ENCODE data around the gene GPC2.

GPC2 gene

DNA sequence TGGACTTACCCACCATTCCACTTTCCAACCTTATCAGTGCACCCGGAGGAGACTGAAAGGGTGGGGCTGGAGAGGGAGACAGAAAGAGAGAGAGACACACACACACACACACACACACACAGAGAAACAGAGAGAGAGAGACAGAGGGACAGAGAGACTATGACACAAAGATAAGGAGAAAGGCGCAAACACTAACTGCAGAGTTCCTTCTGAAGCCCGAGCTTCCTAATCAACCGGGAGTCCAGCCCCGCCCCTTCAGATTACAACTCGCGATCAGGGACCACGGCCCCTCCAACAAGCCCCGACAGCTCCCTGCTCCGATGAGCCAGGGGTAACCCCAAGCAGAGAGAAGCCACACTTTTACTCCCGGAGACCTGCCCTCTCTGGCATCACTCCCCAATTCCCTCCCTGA, 9.3 kb downstream of the GPC2 start:
- DNase-seq, result no peak

DNA sequence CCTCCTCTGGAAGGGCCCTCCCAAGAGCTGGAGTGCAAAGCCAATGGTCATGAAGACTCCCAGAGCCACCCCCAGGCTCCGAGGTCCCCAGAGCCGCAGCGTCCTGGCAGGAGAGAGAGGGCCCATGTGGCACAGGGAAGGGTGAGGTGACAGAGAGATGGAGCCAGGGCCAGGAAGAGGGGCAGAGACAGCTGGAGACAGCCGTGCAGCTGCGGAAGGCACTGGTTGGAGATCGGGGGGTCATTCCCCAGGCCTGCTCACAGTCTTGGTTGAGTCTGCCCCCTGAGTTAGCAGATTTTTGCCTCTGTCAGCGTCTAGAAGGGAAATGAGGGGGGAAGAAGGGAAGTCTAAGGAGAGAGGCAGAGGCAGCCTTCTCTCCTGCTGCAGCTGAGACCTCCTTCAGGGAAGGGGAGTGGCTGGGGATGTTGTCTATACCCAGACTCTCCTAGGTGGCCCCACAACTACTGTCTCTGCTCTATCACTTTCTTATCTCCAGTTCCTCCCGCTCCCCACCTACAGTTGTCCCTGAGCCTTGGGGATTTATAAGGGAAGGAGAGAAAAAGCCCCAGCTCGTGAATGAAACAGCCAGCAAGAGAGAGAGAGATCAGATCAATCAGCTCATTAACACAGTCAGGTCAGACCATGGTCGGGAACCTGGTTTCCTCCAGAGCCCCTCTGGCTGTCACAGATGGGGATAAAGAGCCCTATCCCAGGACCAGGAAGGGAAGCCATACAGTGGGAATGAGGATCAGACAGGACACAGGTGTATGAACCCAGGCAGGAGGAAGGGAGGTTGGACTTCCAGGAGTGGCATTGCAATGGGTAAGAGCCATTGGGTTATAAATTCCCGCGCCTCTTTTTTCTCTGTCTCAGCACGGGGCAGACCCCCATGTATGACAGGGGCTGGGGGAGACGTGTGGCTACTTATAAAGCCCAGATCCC, 9.9 kb downstream of the GPC2 start:
- no peak for DNase-seq

DNA sequence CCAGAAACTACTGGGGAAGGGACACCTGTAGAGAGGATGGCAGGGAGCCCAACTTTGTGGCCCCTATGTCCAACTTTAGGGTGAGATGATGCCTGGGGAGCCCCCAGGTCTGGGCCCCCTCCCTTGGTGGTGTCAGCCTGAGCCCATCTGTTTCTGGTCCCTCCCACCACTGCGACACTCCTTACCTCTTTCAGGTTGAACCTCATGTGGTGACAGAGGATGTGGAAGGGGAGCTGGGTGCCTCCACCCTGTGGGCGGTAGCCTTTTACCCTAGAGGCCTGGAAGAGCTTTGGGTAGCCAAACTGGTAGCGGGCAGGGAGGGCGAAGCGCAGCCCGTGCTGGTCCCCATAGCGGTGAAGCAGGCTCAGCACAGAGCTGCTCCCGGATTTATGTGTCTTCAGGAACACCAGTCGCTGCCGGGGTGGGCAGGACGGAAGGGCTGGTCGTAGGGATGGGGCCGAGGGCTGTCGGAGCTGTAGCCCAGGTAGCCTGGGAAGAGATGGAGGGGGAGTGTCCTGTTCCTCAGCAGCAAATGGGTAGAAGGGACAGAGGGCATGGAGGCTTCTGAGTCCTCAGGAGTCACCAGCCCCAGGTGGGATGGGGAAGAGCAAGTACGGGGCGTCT, 10.8 kb downstream of the GPC2 start:
- no peak for DNase-seq

DNA sequence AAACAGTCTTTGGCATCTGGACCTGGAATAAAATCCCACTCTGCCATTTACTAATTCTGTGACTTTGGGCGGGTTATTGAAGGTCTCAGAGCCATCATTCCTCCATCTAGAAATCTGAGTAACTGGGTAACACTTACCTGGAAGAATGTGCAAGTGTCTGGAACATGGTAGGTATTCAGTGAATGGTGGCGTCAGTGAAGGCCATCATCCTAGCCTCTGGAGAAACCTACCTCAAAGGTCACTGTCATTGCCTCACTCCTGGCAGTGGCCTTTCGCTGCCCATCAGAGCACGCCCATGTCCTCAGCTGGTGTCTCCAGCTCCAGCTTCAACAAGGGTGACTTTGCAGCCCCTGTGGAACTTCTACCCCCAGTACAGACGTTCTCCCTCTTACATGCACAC, 13.3 kb downstream of the GPC2 start:
- no peak for DNase-seq

DNA sequence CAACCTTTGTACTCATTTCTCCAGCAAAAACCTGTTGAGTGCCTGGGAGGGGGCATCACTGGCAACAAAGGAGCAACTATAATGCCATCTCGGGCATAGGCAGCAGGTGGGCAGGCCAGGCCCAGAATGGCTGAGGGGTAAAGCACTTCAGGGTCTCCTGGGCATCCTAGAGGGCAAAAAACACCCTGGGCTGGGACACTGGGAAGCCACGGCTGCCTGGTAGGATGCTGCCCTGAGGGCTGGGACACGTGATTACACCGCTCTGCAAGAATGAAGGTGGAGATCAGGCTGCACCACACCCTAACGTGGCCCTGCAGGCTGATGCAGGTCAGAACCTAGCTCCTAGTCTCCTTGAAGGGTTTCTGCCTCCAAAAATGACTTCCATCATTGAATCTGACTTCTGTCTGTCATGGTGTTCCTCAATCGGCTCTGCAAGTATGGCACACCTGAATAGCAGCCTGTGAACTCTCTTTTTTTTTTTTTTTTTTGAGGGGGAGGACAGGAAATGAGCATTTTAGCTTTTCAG, 14.1 kb downstream of the GPC2 start:
- no peak for DNase-seq

DNA sequence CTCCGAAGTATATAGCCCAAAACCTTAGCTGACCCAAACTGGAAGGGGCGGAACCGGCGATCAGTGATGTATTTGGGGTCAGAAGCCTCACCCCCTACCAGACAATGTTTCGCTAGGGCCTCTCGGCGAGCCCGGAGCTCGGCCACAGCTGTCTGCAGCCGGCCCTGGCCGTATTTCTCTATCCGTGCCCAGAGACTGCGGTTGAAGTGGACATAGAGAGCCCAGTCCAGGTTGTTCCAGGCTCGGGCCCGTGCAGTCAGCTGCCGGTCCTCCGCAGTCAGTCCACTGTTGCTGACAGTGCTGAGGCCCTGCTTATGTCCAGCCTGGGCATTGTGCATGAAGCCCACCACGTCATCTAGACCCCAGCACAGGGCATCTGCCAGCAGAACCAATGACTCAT, 17.1 kb downstream of the GPC2 start:
- DNase-seq, result no peak

DNA sequence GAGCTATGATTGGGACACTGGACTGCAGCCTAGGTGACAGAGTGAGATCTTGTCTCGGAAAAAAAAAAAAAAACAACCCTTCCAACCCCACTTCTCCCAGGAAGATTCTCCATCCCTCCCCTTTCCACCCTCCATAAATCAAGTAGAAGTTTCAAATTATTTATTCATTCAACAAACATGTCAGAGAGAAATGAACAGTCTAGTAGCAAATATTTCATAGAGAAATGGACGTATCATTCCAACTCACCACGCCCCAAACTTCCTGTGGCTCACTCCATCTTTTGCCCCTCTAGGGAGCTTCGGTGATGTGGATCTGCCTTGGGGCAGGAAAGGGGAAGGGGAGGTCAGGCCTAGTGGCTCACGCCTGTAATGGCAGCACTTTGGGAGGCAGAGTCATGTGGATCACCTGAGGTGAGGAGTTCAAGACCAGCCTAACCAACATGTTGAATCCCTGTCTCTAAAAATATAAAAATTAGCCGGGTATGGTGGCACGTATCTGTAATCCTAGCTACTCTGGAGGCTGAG, 18.0 kb downstream of the GPC2 start:
- DNase-seq, result no peak

DNA sequence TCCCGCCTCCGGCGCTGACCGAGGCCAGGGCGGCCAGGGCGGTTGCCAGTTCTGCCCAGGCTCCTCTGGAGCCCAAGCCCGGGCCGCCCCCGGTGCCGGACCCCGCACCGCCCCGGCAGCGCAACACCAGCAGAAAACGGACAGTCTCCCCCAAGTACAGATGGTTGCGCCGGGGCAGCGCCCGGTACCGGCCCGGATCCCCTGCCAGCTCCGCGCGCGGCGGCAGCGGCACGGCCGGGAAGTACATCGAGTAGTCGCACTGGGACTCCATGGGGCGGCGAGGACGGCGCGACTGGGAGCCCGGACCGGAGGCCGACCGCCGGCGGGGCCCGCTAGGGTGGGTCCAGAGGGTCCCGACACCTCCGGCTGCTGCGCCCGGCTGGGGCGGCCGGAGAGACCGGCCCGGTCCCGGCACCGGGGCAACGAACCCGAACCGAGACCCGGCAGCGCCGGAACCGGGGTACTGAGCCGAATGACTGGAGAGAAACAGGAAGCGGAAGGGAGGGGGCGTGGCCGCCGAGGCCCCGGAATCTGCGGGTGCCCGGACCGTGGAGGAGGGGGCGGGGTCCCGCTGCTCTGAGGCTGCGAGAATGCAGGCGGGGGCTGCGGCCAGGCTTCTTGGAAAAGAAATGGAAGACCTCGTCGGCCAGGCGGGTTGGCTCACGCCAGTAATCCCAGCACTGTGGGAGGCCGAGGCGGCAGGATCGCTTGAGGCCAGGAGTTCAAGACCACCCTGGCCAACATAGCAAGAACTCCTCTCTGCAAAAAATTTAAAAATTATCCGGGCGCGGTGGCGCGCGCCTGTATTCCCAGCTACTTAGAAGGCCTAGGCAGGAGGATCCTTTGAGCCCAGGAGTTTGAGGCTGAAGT, 18.7 kb downstream of the GPC2 start, which contains the start of gene TRAPPC14:
Gene TRAPPC14 (minus strand): TSS at position 495 of the 870 bp plus-strand sequence. CDS start 224 bp downstream, at position 271.
- DNase-seq, result peak; percentile 87

DNA sequence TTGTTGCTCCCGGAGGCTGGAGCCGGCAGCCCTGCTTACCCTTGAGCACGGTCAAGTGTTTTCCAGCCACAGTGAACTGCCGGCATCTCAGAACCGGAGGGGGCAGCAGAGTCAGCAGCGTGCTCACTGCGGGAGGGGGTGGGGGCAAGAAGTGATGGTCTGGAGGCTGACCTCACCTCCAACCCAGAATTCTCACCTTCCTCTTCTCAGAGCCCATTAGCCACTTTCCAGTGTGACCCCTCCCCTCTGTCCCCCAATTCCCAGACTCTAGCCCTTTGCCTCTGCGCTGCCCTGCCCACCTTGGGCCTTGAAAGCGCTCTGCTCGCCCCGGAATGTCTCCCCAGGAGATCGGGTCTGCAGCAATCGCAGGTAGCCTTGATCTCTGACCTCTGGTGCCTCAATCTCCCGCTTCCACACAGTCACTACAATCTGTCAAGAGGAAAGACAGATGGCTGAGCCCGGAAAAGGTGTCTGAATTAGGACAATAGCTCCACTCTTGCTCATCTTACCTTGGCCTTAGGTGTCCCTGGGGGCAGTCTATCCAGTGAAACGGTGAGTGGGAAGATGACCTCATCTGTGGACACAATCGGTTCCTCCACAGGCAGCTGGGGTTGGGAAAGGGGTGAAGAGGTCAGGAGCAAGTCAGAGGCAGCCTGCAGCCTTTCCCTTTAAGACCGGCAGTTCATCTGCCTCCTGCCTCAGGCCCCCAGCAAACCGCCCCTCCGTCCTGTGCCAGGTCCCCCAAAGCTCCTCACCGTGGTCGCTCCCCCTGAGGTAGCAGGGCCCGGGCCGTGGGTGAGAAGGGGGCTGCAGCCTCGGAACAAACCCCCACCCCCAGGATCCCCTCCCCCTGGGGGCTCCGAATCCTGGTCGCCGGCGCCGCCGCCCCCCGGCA, 19.6 kb downstream of the GPC2 start:
- DNase-seq, result no peak

DNA sequence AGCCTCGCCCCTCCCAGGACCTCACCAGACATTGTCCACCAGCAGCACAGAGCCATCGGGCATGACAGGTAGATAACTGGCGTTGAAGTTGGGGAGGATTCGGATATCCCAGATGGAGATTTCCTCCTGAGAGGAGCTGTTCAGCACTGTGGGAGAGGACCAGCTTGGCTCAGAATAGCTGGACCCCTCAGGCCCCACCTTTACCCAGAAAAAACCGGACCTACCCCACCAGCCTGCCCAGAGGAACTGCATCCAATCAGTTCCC, 20.2 kb downstream of the GPC2 start:
- DNase-seq, result no peak

DNA sequence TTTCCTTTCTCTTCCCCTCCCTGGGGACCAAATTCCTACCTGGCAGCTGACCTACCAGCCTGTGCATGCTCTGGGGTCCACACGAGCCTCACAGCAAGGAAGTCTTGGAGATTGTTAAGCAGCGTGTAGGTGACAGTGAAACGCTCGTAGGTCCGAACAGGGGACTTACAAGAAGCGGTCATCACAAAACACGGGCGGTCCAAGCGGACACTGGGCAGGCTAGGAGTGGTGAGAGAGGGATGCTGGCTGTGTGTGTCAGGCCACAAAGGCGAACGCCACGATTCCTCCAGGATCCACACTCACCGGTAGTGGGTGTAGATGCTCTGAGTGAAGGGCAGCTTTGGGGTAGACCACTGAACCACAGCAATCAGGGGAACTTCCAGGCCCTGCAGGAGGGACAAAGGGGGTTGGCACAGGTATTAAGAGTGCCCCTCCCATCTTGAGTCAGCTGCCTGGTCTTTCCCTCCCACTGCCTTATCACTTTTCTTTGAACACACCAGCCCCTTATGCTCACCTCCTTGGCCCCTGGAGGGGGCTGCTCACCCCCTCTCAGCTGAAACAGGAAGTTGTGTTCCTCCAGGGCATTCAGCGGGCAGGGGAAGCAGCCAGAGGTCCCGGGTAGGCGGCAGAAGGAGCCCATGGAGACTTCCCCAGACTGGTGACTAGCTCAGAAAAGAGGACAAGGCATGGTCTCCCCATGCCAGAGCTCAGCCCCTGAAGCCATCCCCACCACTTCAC, 20.7 kb downstream of the GPC2 start:
- DNase-seq, result no peak

DNA sequence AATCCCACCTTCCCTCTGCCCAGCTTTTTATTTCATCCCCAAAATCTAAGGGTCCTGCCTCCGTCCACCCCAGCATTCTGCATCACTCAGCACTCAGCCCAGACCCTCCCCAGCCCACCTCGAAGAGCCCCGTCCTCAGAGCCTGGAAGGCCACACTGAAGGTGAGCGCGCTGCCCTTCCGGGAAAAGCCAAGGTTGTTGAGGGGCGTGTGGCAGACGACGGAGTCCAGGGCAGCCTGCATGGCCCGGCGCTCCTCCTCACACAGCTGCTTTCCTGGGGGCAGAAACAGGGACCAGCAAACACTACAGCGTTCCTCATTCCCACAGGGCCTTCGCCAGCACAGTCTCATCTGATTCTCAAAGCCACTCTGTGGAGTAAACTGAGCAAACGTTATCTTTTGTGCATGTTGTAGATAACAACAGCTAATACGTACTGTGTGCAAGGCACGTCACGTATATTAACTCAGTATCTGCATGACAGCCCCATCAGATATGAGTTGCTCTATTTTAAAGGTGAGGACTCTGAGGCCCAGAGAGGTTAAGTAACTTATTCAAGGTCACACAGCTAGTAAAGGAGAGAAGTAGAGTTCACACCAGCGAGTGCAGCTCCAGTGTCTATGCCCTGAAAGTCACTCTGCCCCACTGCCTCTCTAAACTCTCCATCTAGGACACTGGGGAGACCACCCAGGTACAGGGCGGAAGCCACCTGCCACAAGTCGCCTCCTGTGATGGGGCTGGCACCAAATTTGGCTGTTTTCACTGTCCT, 21.4 kb downstream of the GPC2 start:
- no peak for DNase-seq

DNA sequence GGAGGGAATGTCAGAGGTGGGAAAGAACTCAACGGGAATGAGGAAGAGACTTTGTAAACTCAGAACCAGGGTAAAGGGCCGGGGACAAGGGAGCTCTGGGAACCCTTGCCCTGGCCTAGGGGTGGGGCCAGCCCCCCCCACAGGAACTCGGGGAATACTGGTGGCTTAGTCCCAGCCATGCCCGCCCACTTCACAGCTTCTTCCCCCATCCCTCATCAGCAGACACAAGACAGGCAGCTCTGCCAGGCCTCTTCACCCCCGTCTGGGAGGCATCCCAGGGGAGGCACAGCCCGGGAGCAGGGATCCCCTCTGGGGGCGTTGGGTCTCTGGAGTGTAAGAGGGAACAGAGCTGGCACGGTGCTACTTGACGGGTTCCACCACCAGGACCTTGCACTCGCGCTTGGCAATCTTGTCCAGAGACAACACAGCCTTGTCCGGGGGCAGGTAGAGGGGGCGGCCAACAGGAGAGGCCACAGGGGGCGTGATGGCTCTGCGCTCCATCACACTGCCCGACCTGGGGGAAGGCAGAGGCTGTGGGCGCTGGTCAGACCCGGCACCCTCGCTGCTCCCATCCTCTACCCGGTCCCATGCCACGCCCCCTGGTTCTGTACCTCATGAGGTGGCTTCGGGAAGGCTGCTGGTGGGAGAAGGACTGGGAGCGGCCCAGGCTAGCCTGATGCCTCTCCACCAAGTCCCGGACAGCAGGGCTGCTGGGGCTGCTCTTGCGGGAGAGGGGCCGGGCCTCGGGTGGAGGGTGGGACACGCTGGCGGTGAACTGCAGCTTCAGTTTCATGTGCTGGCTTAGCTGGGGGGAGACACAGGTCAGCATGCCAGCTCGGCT, 22.3 kb downstream of the GPC2 start:
- DNase-seq, result no peak

DNA sequence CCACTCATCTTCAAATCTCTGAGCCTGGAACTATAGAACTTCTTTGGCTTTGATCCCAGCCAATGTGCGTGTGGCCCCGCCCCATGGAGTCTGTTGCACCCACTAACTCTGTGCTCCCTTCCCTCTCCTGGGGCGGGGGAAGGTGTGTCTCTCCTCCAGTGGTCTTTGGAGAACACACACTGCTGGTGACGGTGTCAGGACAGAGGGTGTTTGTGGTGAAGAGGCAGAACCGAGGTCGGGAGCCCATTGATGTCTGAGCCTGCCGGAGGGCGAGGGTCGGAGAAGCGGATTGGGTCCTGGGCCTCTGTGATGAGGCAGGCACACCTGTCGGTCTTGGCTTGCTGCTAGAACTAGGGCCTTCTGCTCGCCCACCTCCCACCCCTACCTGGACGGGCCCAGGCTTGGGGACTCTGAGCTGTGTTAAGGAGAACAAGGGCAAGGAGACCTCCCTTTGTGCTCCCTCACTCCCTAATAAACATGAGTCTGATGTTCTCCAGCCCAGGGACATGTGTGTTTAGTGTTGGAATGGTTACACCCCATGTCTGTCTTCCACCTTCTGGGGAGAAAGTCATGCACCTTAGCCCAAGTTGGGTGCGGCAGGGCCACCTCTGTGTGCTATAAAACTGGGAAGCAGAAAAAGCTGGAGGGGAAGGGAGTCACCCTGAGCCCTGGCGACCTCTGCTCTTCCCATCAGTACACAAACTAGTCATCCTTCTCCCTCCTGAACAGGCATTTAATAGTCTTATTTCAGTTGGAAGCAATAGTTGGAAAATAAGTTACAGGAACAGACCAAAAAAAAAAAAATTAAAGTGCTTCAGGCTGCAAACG, 23.3 kb downstream of the GPC2 start:
- DNase-seq, result no peak

DNA sequence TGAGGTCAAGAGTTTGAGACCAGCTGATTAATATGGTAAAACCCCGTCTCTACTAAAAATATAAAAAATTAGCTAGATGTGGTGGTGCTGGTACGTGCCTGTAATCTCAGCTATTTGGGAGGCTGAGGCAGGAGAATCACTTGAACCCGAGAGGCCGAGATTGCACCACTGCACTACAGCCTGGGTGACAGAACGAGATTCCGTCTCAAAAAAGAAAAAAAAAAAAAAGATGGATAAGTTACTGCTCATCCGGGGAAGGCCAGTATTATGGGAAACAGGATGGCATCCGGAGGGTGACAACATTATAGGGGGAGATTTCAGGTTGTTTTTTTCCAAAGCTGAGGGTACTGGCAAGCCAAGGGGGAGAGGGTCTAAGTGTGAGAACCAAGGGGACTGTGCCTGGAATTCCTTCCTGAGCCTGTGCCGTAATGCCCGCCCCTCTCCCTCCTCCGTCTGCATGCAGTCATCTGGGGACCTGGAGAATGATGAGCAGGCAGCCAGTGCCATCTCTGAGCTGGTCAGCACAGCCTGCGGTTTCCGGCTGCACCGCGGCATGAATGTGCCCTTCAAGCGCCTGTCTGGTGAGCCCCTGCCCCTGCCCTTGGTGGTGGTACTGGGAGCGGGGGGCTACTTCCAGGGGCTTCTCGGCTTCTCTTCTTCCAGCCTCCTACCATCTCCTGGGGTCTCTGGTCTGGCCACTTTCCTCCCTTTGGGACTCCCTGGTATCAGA, 24.1 kb downstream of the GPC2 start:
- DNase-seq, result no peak

DNA sequence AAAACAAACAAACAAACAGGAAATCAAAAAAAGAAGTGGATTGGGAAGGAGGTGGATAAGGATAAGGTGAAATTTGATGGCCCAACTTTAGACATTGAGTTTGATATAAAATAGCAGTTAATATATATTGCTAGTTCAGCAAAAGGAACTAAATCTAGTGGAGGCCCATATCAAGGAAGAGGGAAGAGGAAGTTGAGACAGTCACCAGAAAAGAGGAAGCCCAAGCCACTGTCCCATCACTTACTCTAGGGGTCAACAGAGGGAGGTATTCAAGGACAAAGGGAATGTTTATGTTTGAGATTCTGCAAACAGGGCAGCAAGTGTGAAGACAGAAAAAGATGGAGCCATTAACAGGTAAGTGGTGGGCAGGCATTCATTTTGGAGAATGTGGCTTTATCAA, 24.8 kb downstream of the GPC2 start:
- no peak for DNase-seq

DNA sequence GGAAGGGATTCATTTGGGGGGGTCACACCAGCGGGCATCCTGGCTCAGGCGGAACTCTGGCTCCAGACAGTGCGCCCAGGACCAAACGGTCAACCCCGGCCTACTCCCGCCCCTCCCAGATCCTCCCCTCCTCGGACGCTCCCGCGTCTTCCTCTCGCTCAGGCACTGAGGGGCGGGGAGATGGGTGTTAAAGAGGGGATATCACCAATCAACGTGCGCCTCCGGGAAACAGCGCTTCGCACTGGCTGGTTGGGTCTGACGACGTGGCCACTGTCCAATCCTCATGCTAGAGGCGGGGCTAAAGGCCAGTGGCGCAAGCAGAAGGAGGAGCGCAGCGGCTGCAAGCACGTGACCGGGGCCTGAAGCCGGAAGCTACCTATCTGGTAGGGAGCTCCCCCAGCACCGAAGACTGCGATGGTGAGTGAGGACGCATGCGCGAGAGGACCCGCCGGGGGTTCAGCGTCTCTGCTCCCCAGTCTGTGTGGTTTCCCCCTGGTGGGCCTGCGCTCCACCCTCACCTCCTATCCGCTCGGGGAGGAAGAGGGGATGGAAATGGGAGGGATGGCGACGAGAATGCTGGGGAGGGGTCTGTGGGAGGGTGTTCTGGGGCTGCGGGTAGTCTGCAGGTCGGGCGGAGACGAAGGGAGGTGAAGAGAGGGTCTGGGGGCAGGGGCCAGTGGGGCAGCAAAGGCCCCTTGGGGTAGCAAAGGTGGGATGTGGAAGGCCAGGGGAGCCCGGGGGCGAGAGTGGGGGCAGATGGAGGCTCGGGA, 28.4 kb downstream of the GPC2 start, which contains the start of gene LAMTOR4:
Gene LAMTOR4 (plus strand): TSS at position 360 of the 770 bp plus-strand sequence. CDS start 55 bp downstream, at position 415.
- peak; percentile 93 for DNase-seq

Data from activated T-cell treated with anti-CD3 and anti-CD28 coated beads for 4 hours (primary cell).